Effector CD8-positive, alpha-beta T cell (primary cell): ENCODE results near the gene IFT57.
A peak's percentile ranks its signal among the peaks of the same experiment; 100 is the strongest.

Experiments used
- DNase-seq: peaks from one replicate; lab custom pipeline; 2025; lab: John Stamatoyannopoulos, UW

The IFT57 gene

DNA sequence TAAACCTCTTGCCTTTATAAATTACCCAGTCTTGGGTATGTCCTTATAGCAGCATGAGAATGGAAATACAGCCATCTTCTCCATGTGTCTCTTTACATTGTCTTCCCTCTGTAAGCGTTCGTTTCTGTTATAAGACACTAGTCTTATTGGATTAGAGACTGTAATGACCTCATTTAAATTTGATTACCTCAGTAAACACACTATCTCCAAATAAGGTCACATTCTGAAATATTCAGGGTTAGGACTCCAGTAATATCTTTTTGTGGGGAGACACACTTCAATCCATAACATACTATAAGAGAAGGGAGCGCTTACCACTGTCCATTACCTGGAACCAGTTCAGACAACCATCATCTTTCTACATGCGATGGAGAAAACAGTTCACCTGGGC lies 97.1 kb downstream of the IFT57 start:
- DNase-seq, result no peak

DNA sequence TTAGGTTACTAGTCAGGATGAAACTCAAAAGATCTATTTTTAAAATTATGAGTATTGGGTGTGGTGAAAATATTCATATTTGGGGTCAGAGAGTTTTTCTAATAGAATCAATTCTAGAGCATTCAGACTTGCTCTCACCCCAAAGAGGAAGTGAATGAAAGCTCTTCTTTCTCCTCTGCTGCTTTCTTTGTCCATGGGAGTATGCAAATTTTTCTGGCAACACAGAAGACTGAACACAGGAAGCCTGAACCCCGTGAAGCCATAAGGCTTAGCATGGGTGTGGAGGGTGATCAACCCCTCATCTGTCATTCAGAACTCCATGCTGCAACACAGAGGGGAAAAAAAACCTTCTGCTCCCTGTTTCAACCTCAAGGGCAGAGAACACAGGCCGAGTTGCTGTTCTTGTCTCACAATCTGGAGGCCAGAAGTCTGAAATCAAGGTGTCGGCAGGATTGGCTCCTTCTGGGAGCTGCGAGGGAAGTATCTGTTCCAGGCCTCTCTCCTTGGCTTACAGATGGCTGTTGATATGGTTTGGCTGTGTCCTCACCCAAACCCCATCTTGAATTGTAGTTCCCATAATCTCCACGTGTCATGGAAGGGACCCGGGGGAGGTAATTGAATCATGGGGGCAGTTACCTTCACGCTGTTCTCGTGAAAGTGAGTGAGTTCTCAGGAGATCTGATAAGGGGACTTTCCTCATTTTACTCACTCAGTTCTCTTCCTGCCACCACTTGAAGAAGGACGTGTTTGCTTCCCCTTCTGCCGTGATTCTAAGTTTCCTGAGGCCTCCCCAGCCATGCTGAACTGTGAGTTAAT lies 97.7 kb downstream of the IFT57 start:
- peak; percentile 32 for DNase-seq

DNA sequence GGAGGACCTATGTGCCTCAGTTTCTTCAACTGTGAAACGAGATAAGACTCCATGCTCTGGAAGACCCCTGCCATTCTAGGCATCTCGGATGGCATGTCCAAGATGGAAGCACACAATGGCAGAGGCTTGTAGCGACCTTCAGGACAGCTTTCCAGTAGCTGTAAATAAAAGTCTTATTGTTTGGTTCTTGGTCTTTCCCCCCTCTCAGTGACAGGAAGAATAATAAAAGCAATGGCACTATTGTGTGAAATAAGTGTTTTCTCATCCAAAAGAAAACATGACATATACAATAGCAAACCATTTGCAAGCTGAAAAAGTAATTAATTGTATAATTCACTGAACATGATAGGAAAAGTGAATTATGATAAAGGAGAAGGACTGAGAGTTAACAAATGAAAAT lies 98.9 kb downstream of the IFT57 start:
- DNase-seq, result no peak

DNA sequence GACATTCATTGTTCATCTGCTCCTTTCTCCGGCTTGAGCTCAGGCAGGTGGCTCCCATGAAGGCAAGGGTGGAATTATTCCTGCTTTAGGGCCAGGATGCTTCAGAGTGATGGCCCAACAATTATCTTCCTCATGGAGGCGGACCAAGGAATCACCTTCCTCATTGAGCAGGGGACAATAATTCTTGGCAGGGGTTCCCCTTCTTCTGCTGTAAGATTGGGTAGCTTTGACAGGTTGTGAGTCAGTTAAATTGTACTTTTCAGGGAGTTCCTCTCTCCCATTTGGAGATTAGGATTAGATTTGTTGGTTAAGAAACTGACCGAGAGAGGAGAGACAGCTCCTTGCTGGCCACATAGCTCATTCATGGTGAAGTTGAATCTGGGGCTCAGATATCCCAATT lies 99.9 kb downstream of the IFT57 start:
- DNase-seq, result no peak

DNA sequence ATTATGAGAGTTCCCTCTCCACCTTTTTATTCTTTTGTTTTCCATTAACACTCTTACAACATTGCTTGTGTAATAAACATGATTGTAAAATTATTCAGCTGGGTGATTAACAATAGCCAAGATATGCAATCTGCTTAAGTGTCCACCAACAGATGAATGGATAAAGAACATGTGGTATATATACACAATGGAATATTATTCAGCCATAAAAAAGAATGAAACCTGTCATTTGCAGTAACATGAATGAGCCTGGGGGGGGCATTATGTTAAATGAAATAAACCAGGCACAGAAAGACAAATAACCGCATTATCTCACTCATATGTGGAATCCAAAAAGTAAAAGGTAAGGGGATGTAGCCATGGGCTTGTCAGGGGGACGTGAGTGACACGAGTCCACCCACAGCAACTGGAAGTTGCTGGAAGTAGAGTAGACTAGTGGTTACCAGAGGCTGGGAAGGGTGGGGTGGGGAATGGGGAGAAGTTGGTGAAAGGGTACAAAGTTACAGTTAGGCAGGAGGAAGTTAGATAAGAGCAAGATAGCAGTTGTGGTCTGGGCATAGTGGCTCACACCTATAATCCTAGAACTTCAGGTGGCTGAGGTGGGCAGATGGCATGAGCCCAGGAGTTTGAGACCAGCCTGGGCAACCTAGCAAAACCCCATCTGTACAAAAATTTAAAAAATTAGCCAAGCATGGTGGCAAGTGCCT lies 102.7 kb downstream of the IFT57 start:
- no peak for DNase-seq

- DNase-seq, result no peak
Measured at GRCh38 chr3:108118038-108118768, 104.0 kb downstream of the IFT57 start.

DNA sequence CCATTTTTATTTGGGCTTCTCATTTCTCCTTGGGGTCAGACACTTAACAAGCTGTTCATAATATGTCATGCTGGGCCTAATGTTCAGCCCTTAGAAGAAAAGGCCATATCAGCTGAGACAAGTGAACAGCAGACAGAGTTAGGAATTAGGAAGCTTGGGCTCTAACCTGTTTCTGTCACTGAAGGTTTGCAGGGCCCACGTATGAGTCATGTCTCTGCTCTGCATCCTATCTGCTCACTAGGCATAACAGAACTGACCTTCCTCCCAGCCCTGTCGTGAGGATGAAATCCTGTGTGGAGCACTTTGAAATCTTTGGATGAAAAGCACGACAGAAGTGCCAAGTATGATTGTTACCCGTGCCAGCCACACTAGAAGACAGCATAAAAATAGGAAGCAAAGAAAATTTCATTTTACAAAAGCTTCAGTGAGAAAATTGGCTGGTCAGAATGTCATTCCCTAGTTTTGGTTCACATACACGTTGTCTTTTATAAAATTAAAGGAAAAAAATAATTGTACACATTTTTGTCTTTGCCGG lies 104.9 kb downstream of the IFT57 start:
- no peak for DNase-seq

DNA sequence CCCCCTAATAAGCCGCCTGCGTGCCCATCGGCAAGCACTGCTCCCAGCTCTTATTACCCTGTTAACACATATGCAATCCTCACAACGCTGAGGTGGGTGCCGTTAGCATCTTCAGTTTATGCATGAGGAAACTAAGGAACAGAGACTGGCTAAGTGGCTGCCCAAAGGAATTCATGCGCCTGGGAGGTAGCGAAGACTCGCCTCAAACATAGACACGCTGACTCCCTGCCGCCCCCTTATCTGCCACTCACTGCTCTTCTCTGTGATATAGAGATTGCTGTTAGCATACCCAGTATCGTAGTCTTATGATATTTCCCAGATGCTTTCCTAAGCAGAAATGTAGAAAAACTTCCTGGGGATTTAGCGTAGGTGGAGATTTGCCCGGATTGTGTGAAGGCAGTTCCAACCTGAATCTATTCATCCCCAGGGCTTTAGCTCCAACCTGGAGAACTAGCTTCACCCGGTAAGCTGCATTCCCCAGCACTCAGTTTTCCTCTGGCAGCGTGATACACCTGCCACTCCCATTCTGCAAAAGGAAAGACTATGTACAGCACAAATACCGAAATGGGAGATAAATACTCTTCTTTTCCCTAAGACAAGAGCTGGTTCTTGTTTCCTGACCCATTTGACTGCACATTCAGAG lies 107.7 kb downstream of the IFT57 start:
- no peak for DNase-seq

DNA sequence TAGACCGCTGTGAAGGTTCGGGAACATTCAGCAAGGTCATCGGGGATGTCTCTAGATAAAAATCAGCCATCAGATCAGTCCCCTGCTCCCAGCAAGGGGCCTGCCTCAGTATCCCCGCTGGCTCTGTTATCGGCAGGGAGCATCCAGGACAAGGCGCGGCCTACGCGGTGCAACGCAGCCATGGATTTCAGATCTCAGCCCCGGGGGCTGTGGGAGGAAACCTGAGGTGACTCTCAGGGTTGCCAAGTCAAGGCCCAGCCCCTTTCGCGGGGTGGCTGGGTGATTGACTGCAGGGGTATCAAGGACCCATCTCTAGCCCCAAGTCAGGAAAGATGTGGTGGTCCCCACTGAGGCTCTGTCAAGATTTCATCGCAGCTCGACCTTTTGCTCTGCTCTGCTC lies 108.2 kb downstream of the IFT57 start:
- DNase-seq, result no peak

GRCh38 chr3:108110934-108111333 lies 111.3 kb downstream of the IFT57 start:
- no peak for DNase-seq
